ENCODE measurements around the gene KIAA1755.

KIAA1755 gene

GRCh38 chr20:38166703-38167233, 93.8 kb downstream of the KIAA1755 start:
- DNase-seq (ENCODE audit: low read depth), result peak; percentile 50

DNA sequence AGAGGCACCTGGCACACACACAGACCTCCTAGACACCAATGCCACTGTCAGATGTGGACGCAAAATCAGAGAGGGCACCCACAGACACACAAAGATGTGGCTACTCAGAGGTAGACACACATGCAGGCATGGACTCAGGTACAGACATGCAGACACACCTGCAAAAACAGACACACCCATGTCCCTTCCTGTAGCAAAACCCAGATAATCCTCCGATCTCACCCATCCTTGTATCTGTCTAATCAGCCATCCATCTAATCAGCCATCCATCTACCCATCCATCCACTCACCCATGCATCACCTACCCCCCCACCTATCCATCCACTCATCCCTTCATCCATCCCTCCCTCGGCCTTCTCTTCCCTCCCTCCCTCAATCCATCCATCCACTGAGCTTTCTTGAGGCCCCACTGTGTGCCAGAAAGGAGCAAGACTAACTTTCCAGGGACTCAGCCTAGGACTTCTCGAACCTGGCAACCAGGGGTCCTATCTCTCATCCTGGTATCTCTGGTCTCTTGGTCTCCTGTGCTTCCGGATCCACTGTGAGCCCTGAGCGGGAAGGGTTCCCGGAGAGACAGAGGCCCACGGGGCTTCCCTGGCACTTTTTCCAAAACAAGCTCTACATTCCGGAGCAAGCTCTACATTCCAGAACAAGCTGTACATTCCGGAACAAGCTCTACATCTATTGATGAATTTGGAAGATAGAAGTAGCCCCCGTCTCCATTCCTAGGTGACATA, 94.4 kb downstream of the KIAA1755 start:
- DNase-seq (ENCODE audit: low read depth), result no peak

- peak; percentile 73 for DNase-seq (ENCODE audit: low read depth)
Measured at GRCh38 chr20:38165089-38165965, 95.2 kb downstream of the KIAA1755 start, which contains the start of gene TGM2. Gene TGM2 (minus strand): TSS chr20:38165270. CDS start chr20:38165198, 72 bp downstream.

DNA sequence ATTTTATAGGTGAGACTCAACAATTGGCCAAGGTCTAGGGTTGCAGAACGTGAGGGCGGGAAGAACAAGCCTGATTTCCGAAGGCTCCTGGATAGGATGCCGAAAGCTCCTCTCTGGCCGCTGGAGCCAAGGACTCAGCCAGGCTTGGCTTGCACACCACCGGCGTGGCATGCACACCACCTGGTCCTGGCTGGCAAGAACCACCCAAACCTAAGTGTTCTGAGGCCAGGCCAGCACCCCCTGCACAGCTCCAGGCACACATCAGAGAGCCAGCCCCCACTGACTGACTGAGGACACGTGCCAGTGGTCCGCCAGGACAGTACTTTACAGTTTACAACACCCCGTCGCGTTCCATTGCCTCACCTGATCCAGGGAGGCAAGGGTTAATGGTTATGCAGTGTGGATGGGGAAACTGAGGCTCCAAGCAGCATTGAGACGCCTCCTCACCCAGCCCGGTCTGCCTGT, 95.9 kb downstream of the KIAA1755 start:
- DNase-seq (ENCODE audit: low read depth), result no peak

DNA sequence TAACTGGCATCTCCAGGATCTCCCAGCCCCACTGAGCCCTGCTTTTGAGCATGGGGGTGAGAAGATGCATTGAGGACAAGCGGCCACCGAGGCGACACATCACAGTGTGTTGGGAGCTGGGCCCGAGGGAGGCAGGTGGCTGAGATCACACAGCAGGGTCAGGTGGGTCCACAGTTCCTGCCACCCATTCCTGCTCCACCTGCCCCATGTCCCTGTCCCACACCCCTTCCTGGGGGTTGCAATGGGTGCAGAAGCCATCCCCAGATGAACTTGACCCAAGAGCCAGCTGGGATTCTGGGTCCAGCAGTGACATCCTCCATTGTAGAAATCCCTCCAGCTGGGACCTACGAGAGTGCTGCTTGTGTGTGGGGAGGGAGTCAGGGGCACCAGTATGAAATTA, 96.5 kb downstream of the KIAA1755 start:
- DNase-seq (ENCODE audit: low read depth), result no peak

- no peak for DNase-seq (ENCODE audit: low read depth)
Measured at GRCh38 chr20:38162878-38163875, 97.4 kb downstream of the KIAA1755 start.

DNA sequence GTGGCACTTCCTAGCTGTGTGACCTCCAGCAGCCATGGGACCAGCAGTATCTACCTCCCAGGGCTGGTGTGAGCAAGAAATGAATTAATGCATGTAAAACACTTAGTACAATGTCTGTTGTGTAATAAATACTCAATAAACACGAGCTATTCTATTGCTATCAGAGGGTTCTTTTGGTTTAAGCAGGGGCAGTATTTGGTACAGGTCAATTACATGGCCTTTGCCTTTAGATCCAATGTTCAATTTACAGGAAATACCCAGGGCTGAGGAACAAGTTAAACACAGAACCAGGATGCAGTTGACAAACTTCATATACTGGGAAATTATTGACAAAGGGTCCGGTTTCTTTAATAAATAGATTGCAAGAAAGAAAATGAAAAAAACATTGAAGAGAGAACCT, 98.4 kb downstream of the KIAA1755 start:
- no peak for DNase-seq (ENCODE audit: low read depth)

DNA sequence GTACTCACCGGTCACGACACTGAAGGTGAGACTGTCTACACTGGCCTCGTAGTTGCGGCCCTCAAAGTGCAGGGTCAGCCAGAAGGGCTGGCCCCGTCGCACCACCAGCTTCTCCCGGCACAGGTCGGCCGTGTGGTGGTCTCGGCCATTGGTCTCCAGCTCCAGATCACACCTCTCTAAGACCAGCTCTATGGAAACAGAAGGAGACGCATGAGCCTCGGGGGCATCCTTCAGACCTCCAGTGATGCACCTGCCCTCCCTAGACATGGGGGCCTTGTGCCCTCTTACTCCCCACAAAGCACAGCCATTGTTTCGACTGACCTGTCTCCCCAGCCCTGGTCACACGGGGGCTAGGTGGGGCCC, 99.1 kb downstream of the KIAA1755 start:
- DNase-seq (ENCODE audit: low read depth), result no peak

Measured in amniotic epithelial cell (primary cell).